Measurements from ENCODE around the gene KLK12. TPM values are rescaled to one million over a fixed set of nuclear protein-coding genes. Genes with fewer than 3 reads are reported as not detected.

KLK12 gene
- total RNA-seq, 4 donors from 2014 or later, result 1.4 to 4.7 TPM; not detected in 2

GRCh38 chr19:51047031-51047335 lies 12.2 kb upstream of the KLK12 start:
- DNase-seq, result no peak

GRCh38 chr19:51044327-51044726 lies 9.5 kb upstream of the KLK12 start:
- TF ChIP-seq CTCF (IDR thresholded peaks at IDR 0.05) (no peak), POLR2A (IDR thresholded peaks at IDR 0.05) (no peak)
- Histone ChIP-seq H3K9me3 (no peaks in the 10 kb centered on the region), H3K36me3 (no peaks in the 10 kb centered on the region), H3K27me3 (no peaks in the 10 kb centered on the region), H3K4me3 (no peak overlapping the region), H3K4me1 (no peaks in the 10 kb centered on the region), H3K27ac (no peak overlapping the region)
- DNase-seq, result no peak

More at GRCh38 chr19:51047031-51047335, 12.2 kb upstream of the KLK12 start:
- Histone ChIP-seq H3K4me1 (no peaks in the 10 kb centered on the region), H3K4me3 (no peak overlapping the region), H3K9me3 (no peaks in the 10 kb centered on the region), H3K36me3 (no peaks in the 10 kb centered on the region), H3K27me3 (no peaks in the 10 kb centered on the region), H3K27ac (no peak overlapping the region)
- TF ChIP-seq POLR2A (IDR thresholded peaks at IDR 0.05) (no peak), CTCF (IDR thresholded peaks at IDR 0.05) (no peak)

GRCh38 chr19:51043497-51043896 lies 8.7 kb upstream of the KLK12 start:
- no peaks in the 10 kb centered on the region for H3K9me3 ChIP-seq
- H3K36me3 ChIP-seq, result no peaks in the 10 kb centered on the region
- no peak overlapping the region for H3K27ac ChIP-seq
- H3K27me3 ChIP-seq, result no peaks in the 10 kb centered on the region
- TF ChIP-seq POLR2A (IDR thresholded peaks at IDR 0.05), result no peak
- H3K4me1 ChIP-seq, result no peaks in the 10 kb centered on the region
- no peak overlapping the region for H3K4me3 ChIP-seq
- no peak for DNase-seq

- no peaks in the 10 kb centered on the region for H3K27me3 ChIP-seq
- DNase-seq, result no peak
- H3K27ac ChIP-seq, result no peak overlapping the region
- H3K36me3 ChIP-seq, result no peaks in the 10 kb centered on the region
- no peaks in the 10 kb centered on the region for H3K4me1 ChIP-seq
- no peak for TF ChIP-seq POLR2A (IDR thresholded peaks at IDR 0.05)
- no peak for TF ChIP-seq CTCF (IDR thresholded peaks at IDR 0.05)
- no peaks in the 10 kb centered on the region for H3K9me3 ChIP-seq
- no peak overlapping the region for H3K4me3 ChIP-seq
Measured at GRCh38 chr19:51040151-51040550, 5.3 kb upstream of the KLK12 start.

- Histone ChIP-seq H3K27ac (no peak overlapping the region), H3K9me3 (no peaks in the 10 kb centered on the region), H3K4me1 (no peaks in the 10 kb centered on the region), H3K27me3 (no peaks in the 10 kb centered on the region), H3K4me3 (no peak overlapping the region), H3K36me3 (no peaks in the 10 kb centered on the region)
- TF ChIP-seq CTCF (IDR thresholded peaks at IDR 0.05) (no peak), POLR2A (IDR thresholded peaks at IDR 0.05) (no peak)
- DNase-seq, result no peak
Measured at GRCh38 chr19:51036519-51036918, 1.7 kb upstream of the KLK12 start.

- no peak for TF ChIP-seq CTCF (IDR thresholded peaks at IDR 0.05)
- no peak for TF ChIP-seq POLR2A (IDR thresholded peaks at IDR 0.05)
- H3K27ac ChIP-seq, result no peak overlapping the region
- no peak overlapping the region for H3K4me3 ChIP-seq
- no peaks in the 10 kb centered on the region for H3K27me3 ChIP-seq
- no peaks in the 10 kb centered on the region for H3K4me1 ChIP-seq
- H3K36me3 ChIP-seq, result no peaks in the 10 kb centered on the region
- H3K9me3 ChIP-seq, result no peaks in the 10 kb centered on the region
- DNase-seq, result no peak
Measured at GRCh38 chr19:51031880-51032225, 2.9 kb downstream of the KLK12 start.
